Uterus (tissue), 2 donors: ENCODE data around the gene CDH15.

Experiments used
- CTCF ChIP-seq, 4 experiments: fragments of 200-600 bp in 2 of 4; fragments of 450-650 bp in 2 of 4; sonication (generic) in 2 of 4; IDR thresholded peaks; one replicate each; pipeline ENCODE4 v1.5.1; 2016 to 2019; ENCODE audit warnings: antibody characterized with exemption in 4 of 4, mild to moderate bottlenecking in 2 of 4, moderate library complexity in 1 of 4
- POLR2A ChIP-seq, 2 donors: fragments of 450-650 bp; IDR thresholded peaks; one replicate each; pipeline ENCODE4 v1.6.1; 2016; ENCODE audit warnings: antibody characterized with exemption in 2 of 2, mild to moderate bottlenecking in 1 of 2, moderate library complexity in 1 of 2

GRCh38 chr16:89135971-89136765 lies 35.4 kb upstream of the CDH15 start:
- TF ChIP-seq CTCF (IDR thresholded peaks at IDR 0.05) (no peak), POLR2A (IDR thresholded peaks at IDR 0.05) (no peak)
